HG03108 (cell line): ENCODE results near the gene LRRTM1.

Experiments used
- ATAC-seq: cut with Tn5 transposase; IDR thresholded peaks from one replicate; pipeline ENCODE4 v1.9.1; 2021; ENCODE audit warnings: moderate library complexity; ENCODE audit not compliant: unreplicated experiment

LRRTM1 gene

GRCh38 chr2:80302314-80303005 is 2.1 kb downstream of the LRRTM1 start:
- no peak for ATAC-seq

- no peak for ATAC-seq
Measured at GRCh38 chr2:80302001-80302313, 2.6 kb downstream of the LRRTM1 start.

GRCh38 chr2:80300954-80301353 is 3.6 kb downstream of the LRRTM1 start:
- ATAC-seq = no peak

GRCh38 chr2:80300346-80300745 is 4.2 kb downstream of the LRRTM1 start:
- ATAC-seq = no peak

GRCh38 chr2:80299661-80300060 is 4.9 kb downstream of the LRRTM1 start:
- no peak for ATAC-seq

GRCh38 chr2:80298954-80299353 is 5.6 kb downstream of the LRRTM1 start:
- ATAC-seq = no peak

- ATAC-seq = no peak
Measured at GRCh38 chr2:80293039-80293438, 11.5 kb downstream of the LRRTM1 start.

- no peak for ATAC-seq
Measured at GRCh38 chr2:80292474-80292873, 12.1 kb downstream of the LRRTM1 start.

- ATAC-seq = no peak
Measured at GRCh38 chr2:80291656-80292055, 12.9 kb downstream of the LRRTM1 start.

GRCh38 chr2:80288576-80288975 is 16.0 kb downstream of the LRRTM1 start:
- ATAC-seq = no peak

GRCh38 chr2:80281049-80281448 is 23.5 kb downstream of the LRRTM1 start:
- ATAC-seq = no peak

GRCh38 chr2:80280598-80280997 is 24.0 kb downstream of the LRRTM1 start:
- ATAC-seq = no peak

- ATAC-seq = no peak
Measured at GRCh38 chr2:80269806-80270205, 34.7 kb downstream of the LRRTM1 start.

GRCh38 chr2:80266231-80266630 is 38.3 kb downstream of the LRRTM1 start:
- no peak for ATAC-seq

- ATAC-seq = no peak
Measured at GRCh38 chr2:80259292-80259691, 45.3 kb downstream of the LRRTM1 start.

GRCh38 chr2:80258793-80259192 is 45.8 kb downstream of the LRRTM1 start:
- ATAC-seq = no peak

- ATAC-seq = no peak
Measured at GRCh38 chr2:80258341-80258740, 46.2 kb downstream of the LRRTM1 start.

- ATAC-seq = no peak
Measured at GRCh38 chr2:80257450-80257849, 47.1 kb downstream of the LRRTM1 start.

GRCh38 chr2:80256782-80257167 is 47.8 kb downstream of the LRRTM1 start:
- no peak for ATAC-seq

- ATAC-seq = no peak
Measured at GRCh38 chr2:80255918-80256781, 48.4 kb downstream of the LRRTM1 start.

- ATAC-seq = no peak
Measured at GRCh38 chr2:80252294-80252986, 52.1 kb downstream of the LRRTM1 start.
